ENCODE measurements around the gene MMS19. TPM values are rescaled to one million over a fixed set of nuclear protein-coding genes. Genes with fewer than 3 reads are reported as not detected.

MMS19 gene
- total RNA-seq, 1 donor from 2014 or later = 92.6 TPM

DNA sequence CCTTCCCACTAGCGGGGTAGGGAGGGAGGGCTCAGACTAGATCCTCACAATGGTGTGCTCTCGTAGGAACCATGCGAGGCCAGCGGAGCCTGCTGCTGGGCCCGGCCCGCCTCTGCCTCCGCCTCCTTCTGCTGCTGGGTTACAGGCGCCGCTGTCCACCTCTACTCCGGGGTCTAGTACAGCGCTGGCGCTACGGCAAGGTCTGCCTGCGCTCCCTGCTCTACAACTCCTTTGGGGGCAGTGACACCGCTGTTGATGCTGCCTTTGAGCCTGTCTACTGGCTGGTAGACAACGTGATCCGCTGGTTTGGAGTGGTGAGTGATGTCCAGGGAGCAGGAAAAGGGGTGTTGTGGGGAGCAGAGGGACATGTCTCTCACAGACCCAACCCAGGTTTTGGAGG lies 46.6 kb downstream of the MMS19 start:
- no peak for DNase-seq (ENCODE audit: extremely low spot score in 2 of 2)
- Histone ChIP-seq H3K27me3 (no peaks in the 10 kb centered on the region), H3K27ac (no peak overlapping the region), H3K9me3 (no peaks in the 10 kb centered on the region), H3K4me3 (no peak overlapping the region), H3K36me3 (peaks cover 0 to 24% of the 10 kb centered on the region in 2 donors), H3K4me1 (peaks cover 42% of the 10 kb centered on the region)
- intact Hi-C loops (cut with DNase I) = no loop called here
- TF ChIP-seq CTCF (IDR thresholded peaks at IDR 0.05) = no peak
- no peak for TF ChIP-seq POLR2AphosphoS5 (IDR thresholded peaks at IDR 0.05; ENCODE audit: insufficient read depth in 1 of 2, low read depth in 1 of 2)
- no peak for TF ChIP-seq POLR2A (IDR thresholded peaks at IDR 0.05)

- TF ChIP-seq CTCF (IDR thresholded peaks at IDR 0.05) (no peak), POLR2AphosphoS5 (IDR thresholded peaks at IDR 0.05; ENCODE audit: insufficient read depth in 1 of 2, low read depth in 1 of 2) (no peak), POLR2A (IDR thresholded peaks at IDR 0.05) (no peak)
- Histone ChIP-seq H3K36me3 (peaks cover 0 to 16% of the 10 kb centered on the region in 2 donors), H3K4me1 (peaks cover 43% of the 10 kb centered on the region), H3K27ac (no peak overlapping the region), H3K4me3 (no peak overlapping the region), H3K9me3 (no peaks in the 10 kb centered on the region), H3K27me3 (no peaks in the 10 kb centered on the region)
- intact Hi-C loops (cut with DNase I) = no loop called here
- DNase-seq (ENCODE audit: extremely low spot score in 2 of 2) = no peak
These were observed 47.4 kb downstream of the MMS19 start for GRCh38 chr10:97450828-97451227.

- intact Hi-C loops (cut with DNase I) = no loop called here
- Histone ChIP-seq H3K27me3 (no peaks in the 10 kb centered on the region), H3K27ac (peak within 1 kb of the TSS; percentile 66), H3K36me3 (peaks cover 0 to 10% of the 10 kb centered on the region in 2 donors), H3K4me3 (peak within 1 kb of the TSS; percentile 64 to 82), H3K4me1 (peaks cover 49% of the 10 kb centered on the region), H3K9me3 (no peaks in the 10 kb centered on the region)
- TF ChIP-seq CTCF (IDR thresholded peaks at IDR 0.05) (no peak), POLR2AphosphoS5 (IDR thresholded peaks at IDR 0.05; ENCODE audit: insufficient read depth in 1 of 2, low read depth in 1 of 2) (peak; percentile 89 to 96), POLR2A (IDR thresholded peaks at IDR 0.05) (peak in 1 of 2 donors; percentile 60)
- peak in 1 of 2 donors; percentile 96 for DNase-seq (ENCODE audit: extremely low spot score in 2 of 2)
These were observed 52.2 kb downstream of the MMS19 start, which contains the start of the genes EXOSC1 and ZDHHC16 for GRCh38 chr10:97445722-97446639. TSS of gene EXOSC1 (minus strand) at chr10:97446006. CDS start at chr10:97445985, 21 bp downstream. TSS of gene ZDHHC16 (plus strand) at chr10:97446175. CDS start at chr10:97451676, 5,501 bp downstream.

- H3K4me1 ChIP-seq = peaks cover 42% of the 10 kb centered on the region
- peaks cover 0 to 17% of the 10 kb centered on the region in 2 donors for H3K36me3 ChIP-seq
- no peaks in the 10 kb centered on the region for H3K9me3 ChIP-seq
- H3K27ac ChIP-seq = peak overlapping the region; percentile 66
- DNase-seq (ENCODE audit: extremely low spot score in 2 of 2) = no peak
- TF ChIP-seq POLR2A (IDR thresholded peaks at IDR 0.05) = no peak
- TF ChIP-seq POLR2AphosphoS5 (IDR thresholded peaks at IDR 0.05; ENCODE audit: insufficient read depth in 1 of 2, low read depth in 1 of 2) = no peak
- no peak for TF ChIP-seq CTCF (IDR thresholded peaks at IDR 0.05)
- H3K4me3 ChIP-seq = peak overlapping the region; percentile 64 to 82
- no peaks in the 10 kb centered on the region for H3K27me3 ChIP-seq
- intact Hi-C loops (cut with DNase I) = no loop called here
These were observed 52.9 kb downstream of the MMS19 start for GRCh38 chr10:97445357-97445721.

DNA sequence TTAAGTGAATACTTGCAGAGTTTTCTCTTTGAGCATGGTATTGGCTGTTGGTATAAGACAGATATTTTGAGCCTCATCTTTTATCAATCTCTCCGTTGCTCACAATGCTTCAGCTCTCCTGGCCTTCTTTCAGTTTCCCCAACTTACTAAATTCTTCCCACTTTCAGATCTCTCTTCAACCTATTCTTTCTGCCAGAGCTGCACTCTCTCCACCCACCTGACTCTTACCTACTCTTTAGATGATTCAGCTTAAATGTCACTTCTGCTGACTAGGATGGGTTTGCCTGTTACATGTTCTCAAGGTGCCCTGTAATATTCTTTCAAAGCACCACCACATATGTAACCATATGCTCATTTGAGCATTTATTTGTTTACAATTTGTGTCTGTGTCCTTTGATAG lies 54.0 kb downstream of the MMS19 start:
- Histone ChIP-seq H3K4me1 (peaks cover 40% of the 10 kb centered on the region), H3K36me3 (peaks cover 0 to 27% of the 10 kb centered on the region in 2 donors), H3K4me3 (no peak overlapping the region), H3K27me3 (no peaks in the 10 kb centered on the region), H3K9me3 (no peaks in the 10 kb centered on the region), H3K27ac (no peak overlapping the region)
- TF ChIP-seq POLR2AphosphoS5 (IDR thresholded peaks at IDR 0.05; ENCODE audit: insufficient read depth in 1 of 2, low read depth in 1 of 2) = no peak
- no peak for TF ChIP-seq CTCF (IDR thresholded peaks at IDR 0.05)
- TF ChIP-seq POLR2A (IDR thresholded peaks at IDR 0.05) = no peak
- intact Hi-C loops (cut with DNase I) = no loop called here
- no peak for DNase-seq (ENCODE audit: extremely low spot score in 2 of 2)

Data from vagina (tissue), 2 donors.